NCI-H748 (cell line): ENCODE measurements around the gene TPD52L2.
A peak's percentile ranks its signal among the peaks of the same experiment; 100 is the strongest.
"Not testable (repeated sequence)": the region's sequence is repeated elsewhere in the genome, so short reads cannot be mapped to it uniquely, and the experiment has no call there.

Experiments
- DNase-seq: peaks from one replicate; lab custom pipeline; 2025; ENCODE audit not compliant: unreplicated experiment; lab: John Stamatoyannopoulos, UW

Gene TPD52L2

GRCh38 chr20:63835021-63835858 lies 29.8 kb upstream of the TPD52L2 start:
- DNase-seq = peak; percentile 84

GRCh38 chr20:63836458-63837344 lies 28.4 kb upstream of the TPD52L2 start:
- DNase-seq = no peak

GRCh38 chr20:63837479-63837878 lies 27.6 kb upstream of the TPD52L2 start:
- no peak for DNase-seq

- no peak for DNase-seq
Observed at GRCh38 chr20:63839620-63840019, 25.4 kb upstream of the TPD52L2 start.

GRCh38 chr20:63840405-63840828 lies 24.7 kb upstream of the TPD52L2 start:
- DNase-seq = no peak

- DNase-seq = no peak
Observed at GRCh38 chr20:63842258-63842657, 22.8 kb upstream of the TPD52L2 start.

- no peak for DNase-seq
Observed at GRCh38 chr20:63843222-63843621, 21.8 kb upstream of the TPD52L2 start.

- no peak for DNase-seq
Observed at GRCh38 chr20:63843778-63844177, 21.3 kb upstream of the TPD52L2 start.

GRCh38 chr20:63844511-63844991 lies 20.5 kb upstream of the TPD52L2 start:
- DNase-seq = no peak

GRCh38 chr20:63846128-63846771 lies 18.8 kb upstream of the TPD52L2 start:
- no peak for DNase-seq

- DNase-seq = no peak
Observed at GRCh38 chr20:63846888-63847236, 18.2 kb upstream of the TPD52L2 start.

GRCh38 chr20:63847237-63848002 lies 17.6 kb upstream of the TPD52L2 start:
- no peak for DNase-seq

- no peak for DNase-seq
Observed at GRCh38 chr20:63848003-63848911, 16.8 kb upstream of the TPD52L2 start.

GRCh38 chr20:63850689-63851547 lies 14.2 kb upstream of the TPD52L2 start:
- DNase-seq = no peak

GRCh38 chr20:63851548-63851943 lies 13.5 kb upstream of the TPD52L2 start:
- not testable (repeated sequence) for DNase-seq

- not testable (repeated sequence) for DNase-seq
Observed at GRCh38 chr20:63853733-63854068, 11.4 kb upstream of the TPD52L2 start.

GRCh38 chr20:63854069-63854765 lies 10.9 kb upstream of the TPD52L2 start:
- DNase-seq = no peak

GRCh38 chr20:63854766-63855362 lies 10.2 kb upstream of the TPD52L2 start:
- DNase-seq = no peak
